PFSK-1 (cell line): Measurements from ENCODE around the gene SEMA3F.

Experiments
- FOXP2 ChIP-seq: optimal IDR thresholded peaks from 2 replicates; pipeline ENCODE3; 2011; ENCODE audit warnings: borderline replicate concordance, control low read depth, inconsistent platforms; ENCODE audit not compliant: insufficient read depth; ENCODE audit errors: extremely low read length, extremely low read depth
- REST ChIP-seq, 2 experiments: IDR thresholded peaks; 2 replicates each; pipeline versions ENCODE4 v1.6.1 to v1.8.0; 2011 to 2012; ENCODE audit warnings: low read depth in 2 of 2, low read length in 2 of 2, control low read depth in 1 of 2, inconsistent platforms in 1 of 2, mild to moderate bottlenecking in 1 of 2, moderate library complexity in 1 of 2; ENCODE audit not compliant: insufficient read depth in 1 of 2
- SIN3A ChIP-seq: IDR thresholded peaks from 2 replicates; pipeline ENCODE4 v1.6.1; 2012; ENCODE audit warnings: mild to moderate bottlenecking, low read length, moderate library complexity, borderline replicate concordance; ENCODE audit not compliant: insufficient read depth

GRCh38 chr3:50170689-50171088, 15.6 kb downstream of the SEMA3F start:
- TF ChIP-seq REST (IDR thresholded peaks at IDR 0.05; ENCODE audit: insufficient read depth in 1 of 2, low read depth in 2 of 2, low read length in 2 of 2) (no peak), SIN3A (no peak), FOXP2 (no peak)
